MCF 10A (cell line): ENCODE results near the gene PLEKHM3. TPM values are rescaled to one million over a fixed set of nuclear protein-coding genes. Genes with fewer than 3 reads are reported as not detected.

Experiments
- BruUV-seq: library from RNA; stranded (reverse); fragments of 400-500 nt; replicated peaks from 2 replicates; lab custom pipeline; 2021; lab: Mats Ljungman, UMichigan
- CTCF ChIA-PET: fragments of 300-600 bp; sonication (Branson Sonifier 250); formaldehyde crosslinking; extraction: SDS; loops from one replicate; lab custom pipeline; 2021; ENCODE audit warnings: antibody characterized with exemption, inconsistent platforms; lab: Yijun Ruan, JAX
- POLR2A ChIA-PET: fragments of 300-600, 350-650 bp; sonication (Branson Sonifier 250); formaldehyde crosslinking; extraction: SDS; loops from one replicate; lab custom pipeline; 2020; ENCODE audit warnings: antibody characterized with exemption, inconsistent platforms; lab: Yijun Ruan, JAX
- DNase-seq: peaks from one replicate; pipeline ENCODE4 v3.0.0-alpha.2; 2018; ENCODE audit not compliant: unreplicated experiment
- H3K27ac Mint-ChIP-seq: one replicate; pipeline ENCODE4 v1.8.0; 2022; ENCODE audit warnings: mild to moderate bottlenecking, low read depth, mixed read lengths; ENCODE audit not compliant: unreplicated experiment
- H3K27me3 Mint-ChIP-seq: one replicate; pipeline ENCODE4 v1.8.0; 2022; ENCODE audit warnings: mixed read lengths; ENCODE audit not compliant: insufficient read depth, unreplicated experiment
- H3K36me3 Mint-ChIP-seq: one replicate; pipeline ENCODE4 v1.8.0; 2022; ENCODE audit warnings: mild to moderate bottlenecking, moderate library complexity, mixed read lengths; ENCODE audit not compliant: insufficient read depth, unreplicated experiment
- H3K4me1 Mint-ChIP-seq: one replicate; pipeline ENCODE4 v1.8.0; 2022; ENCODE audit warnings: mixed read lengths; ENCODE audit not compliant: insufficient read depth, unreplicated experiment
- H3K4me3 Mint-ChIP-seq: one replicate; pipeline ENCODE4 v1.8.0; 2022; ENCODE audit warnings: mild to moderate bottlenecking, moderate library complexity, mixed read lengths; ENCODE audit not compliant: unreplicated experiment
- H3K9me3 Mint-ChIP-seq: one replicate; pipeline ENCODE4 v1.8.0; 2022; ENCODE audit warnings: mixed read lengths; ENCODE audit not compliant: unreplicated experiment
- intact Hi-C: fragments of 100-400 bp; cut with micrococcal nuclease; formaldehyde crosslinking; loops from 2 replicates; pipeline ENCODE4 v1.14.1; 2022
- total RNA-seq: library from RNA; stranded (reverse); gene quantifications from 2 replicates; pipeline ENCODE4 v1.2.3, GENCODE V29; 2022
- TF ChIP-seq, protein P1 (sequence below): fragments of 200-600 bp; IDR thresholded peaks from one replicate; pipeline ENCODE4 v1.8.0; 2022; ENCODE audit warnings: antibody characterized with exemption, mild to moderate bottlenecking; ENCODE audit not compliant: unreplicated experiment

The PLEKHM3 gene
- total RNA-seq, 1 experiment from 2014 or later = 5.4 TPM

DNA sequence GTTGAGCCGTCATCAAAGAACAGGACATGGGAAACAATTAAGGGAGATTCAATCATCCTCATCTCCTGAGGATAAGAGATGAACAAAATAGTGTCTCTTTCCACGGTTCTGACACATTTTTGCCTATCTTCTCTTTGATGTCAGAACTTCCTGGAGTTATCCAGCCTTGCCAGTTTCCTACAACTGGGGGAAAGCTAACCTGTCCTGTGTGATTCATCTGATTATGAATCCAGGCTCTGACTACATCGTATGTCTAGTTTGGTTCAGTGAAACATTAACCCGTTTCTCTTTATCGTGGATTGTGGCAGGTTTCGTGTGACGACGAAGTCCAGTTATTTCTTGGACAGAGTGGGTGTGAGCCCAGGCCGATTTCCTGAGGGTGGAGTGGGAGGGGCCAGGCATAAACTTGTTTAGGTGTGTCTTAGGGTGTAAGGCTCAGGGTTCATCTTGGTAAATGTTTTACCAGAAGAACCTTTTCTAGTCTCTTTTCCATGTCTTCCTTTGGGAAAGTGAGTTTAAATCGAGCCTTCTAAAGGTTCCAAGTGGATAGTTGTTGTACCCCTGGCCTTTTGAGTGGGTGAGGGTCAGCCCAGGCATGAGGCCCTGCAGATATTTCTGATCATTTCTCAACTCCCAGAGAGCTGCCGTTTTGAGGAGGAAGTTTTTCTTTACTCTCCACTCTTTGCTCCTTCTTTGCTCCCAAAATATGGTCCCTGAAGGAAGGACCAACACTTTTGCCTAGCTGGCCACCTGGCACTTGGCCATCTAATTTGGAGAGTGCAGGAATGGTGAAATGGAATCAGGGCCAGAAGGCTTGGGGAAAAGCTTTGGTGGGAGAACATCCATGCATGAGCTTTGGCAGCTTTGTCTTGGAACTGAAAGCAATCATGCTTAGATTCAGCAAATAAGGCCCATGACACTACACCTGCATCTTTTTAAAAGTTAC is 205.2 kb downstream of the PLEKHM3 start:
- no peaks in the 10 kb centered on the region for H3K36me3 Mint-ChIP-seq
- no peaks in the 10 kb centered on the region for H3K4me1 Mint-ChIP-seq
- DNase-seq = no peak
- TF ChIP-seq, protein P1, sequence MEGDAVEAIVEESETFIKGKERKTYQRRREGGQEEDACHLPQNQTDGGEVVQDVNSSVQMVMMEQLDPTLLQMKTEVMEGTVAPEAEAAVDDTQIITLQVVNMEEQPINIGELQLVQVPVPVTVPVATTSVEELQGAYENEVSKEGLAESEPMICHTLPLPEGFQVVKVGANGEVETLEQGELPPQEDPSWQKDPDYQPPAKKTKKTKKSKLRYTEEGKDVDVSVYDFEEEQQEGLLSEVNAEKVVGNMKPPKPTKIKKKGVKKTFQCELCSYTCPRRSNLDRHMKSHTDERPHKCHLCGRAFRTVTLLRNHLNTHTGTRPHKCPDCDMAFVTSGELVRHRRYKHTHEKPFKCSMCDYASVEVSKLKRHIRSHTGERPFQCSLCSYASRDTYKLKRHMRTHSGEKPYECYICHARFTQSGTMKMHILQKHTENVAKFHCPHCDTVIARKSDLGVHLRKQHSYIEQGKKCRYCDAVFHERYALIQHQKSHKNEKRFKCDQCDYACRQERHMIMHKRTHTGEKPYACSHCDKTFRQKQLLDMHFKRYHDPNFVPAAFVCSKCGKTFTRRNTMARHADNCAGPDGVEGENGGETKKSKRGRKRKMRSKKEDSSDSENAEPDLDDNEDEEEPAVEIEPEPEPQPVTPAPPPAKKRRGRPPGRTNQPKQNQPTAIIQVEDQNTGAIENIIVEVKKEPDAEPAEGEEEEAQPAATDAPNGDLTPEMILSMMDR = no peak
- H3K9me3 Mint-ChIP-seq = no peaks in the 10 kb centered on the region
- BruUV-seq = no TSS peak
- POLR2A ChIA-PET = no interaction called here
- no peak overlapping the region for H3K4me3 Mint-ChIP-seq
- intact Hi-C loops = no loop called here
- H3K27ac Mint-ChIP-seq = no peak overlapping the region
- H3K27me3 Mint-ChIP-seq = no peaks in the 10 kb centered on the region
- CTCF ChIA-PET = interaction anchor here (1.1 to 1.2 kb wide), 2 partner anchors 10 to 202 kb away, joined by 3 to 4 read pairs; no protein-coding TSS in a partner anchor

DNA sequence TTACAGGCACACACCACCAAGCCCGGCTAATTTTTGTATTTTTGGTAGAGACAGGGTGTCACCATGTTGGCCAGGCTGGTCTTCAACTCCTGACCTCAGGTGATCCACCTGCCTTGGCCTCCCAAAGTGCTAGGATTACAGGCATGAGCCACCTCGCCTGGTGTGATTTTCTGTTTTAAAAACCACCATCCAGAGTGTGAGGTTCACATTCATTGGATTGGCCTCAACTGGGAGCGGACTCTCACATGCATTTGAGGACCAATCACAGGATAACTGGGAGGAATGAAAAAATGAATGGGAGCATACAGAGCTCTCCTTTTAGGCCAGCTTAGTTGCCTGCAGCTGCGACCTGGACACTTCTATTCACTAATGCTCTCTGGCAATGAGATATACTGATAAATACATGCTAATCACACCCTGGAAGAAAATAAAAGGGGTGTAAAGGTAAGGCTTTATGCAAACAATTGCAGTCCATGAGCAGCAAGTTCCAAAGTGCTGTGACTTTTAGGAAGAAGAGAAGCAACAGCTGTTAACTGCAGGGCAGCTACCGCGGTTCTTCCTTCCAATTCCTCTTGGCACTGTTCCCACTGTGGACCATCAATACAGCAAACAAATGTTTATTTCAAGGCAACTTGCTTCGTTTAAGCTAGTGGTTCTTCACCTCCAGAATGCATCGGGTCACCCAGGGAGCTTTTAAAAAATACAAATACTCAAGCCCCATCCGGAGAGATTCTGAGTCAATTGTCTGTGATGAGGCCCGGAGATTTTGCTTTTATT is 206.1 kb downstream of the PLEKHM3 start:
- POLR2A ChIA-PET = interaction anchor here (0.9 kb wide), 1 partner anchor 407 kb away, joined by 3 read pairs; no protein-coding TSS in a partner anchor
- H3K36me3 Mint-ChIP-seq = no peaks in the 10 kb centered on the region
- BruUV-seq = no TSS peak
- no peak overlapping the region for H3K27ac Mint-ChIP-seq
- no peaks in the 10 kb centered on the region for H3K27me3 Mint-ChIP-seq
- no peaks in the 10 kb centered on the region for H3K4me1 Mint-ChIP-seq
- TF ChIP-seq, protein P1 = no peak
- CTCF ChIA-PET = interaction anchor here (1.1 kb wide), 1 partner anchor 82 kb away, joined by 3 read pairs; no protein-coding TSS in a partner anchor
- intact Hi-C loops = no loop called here
- no peaks in the 10 kb centered on the region for H3K9me3 Mint-ChIP-seq
- H3K4me3 Mint-ChIP-seq = no peak overlapping the region
- no peak for DNase-seq

DNA sequence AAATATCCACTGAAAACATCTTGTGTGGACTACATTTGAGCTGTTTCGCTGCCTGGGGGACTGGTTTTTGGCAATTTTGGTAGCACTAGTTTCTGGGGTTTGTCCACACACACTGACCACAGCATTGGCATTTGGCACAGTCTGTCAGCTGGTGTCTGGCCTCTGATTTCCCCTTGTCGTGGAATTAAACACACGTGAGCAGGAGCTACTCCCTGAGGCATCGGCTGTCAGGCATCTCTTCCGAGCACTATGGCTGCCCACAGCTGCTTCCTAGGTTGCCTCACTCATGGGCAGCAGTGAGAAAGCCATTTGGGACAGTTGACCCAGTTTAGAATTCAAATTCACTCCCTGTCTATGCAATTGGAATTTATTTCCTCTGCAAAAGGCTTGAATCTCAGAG is 208.8 kb downstream of the PLEKHM3 start:
- DNase-seq = no peak
- Mint-ChIP-seq H3K9me3 (no peaks in the 10 kb centered on the region), H3K4me3 (no peak overlapping the region), H3K36me3 (no peaks in the 10 kb centered on the region), H3K27ac (no peak overlapping the region), H3K27me3 (no peaks in the 10 kb centered on the region), H3K4me1 (no peaks in the 10 kb centered on the region)
- intact Hi-C loops = no loop called here
- no TSS peak for BruUV-seq
- TF ChIP-seq, protein P1 = no peak
- ChIA-PET POLR2A (interaction anchor here (1.1 to 1.3 kb wide), 2 partner anchors 11 to 12 kb away, joined by 3 read pairs; no protein-coding TSS in a partner anchor), CTCF (interaction anchor here (0.5 kb wide), 1 partner anchor 434 kb away, joined by 3 read pairs; no protein-coding TSS in a partner anchor)
